Activated CD8-positive, alpha-beta memory T cell treated with anti-CD3 and anti-CD28 coated beads, Interleukin-2, amount 10 ng/mL, durations not matched to agents 7 days and 5 days (primary cell): Measurements from ENCODE around the gene ZNF385D. TPM values are rescaled to one million over a fixed set of nuclear protein-coding genes. Genes with fewer than 3 reads are reported as not detected.

ENCODE experiments used
- ATAC-seq: fragments of 150-1000 bp; cut with Tn5 transposase; one replicate; pipeline ENCODE4 v1.10.0; 2021; ENCODE audit warnings: moderate library complexity
- CTCF ChIA-PET: fragments of 350-600 bp; sonication (Branson Sonifier 250); formaldehyde crosslinking; loops from one replicate; lab custom pipeline; 2021; ENCODE audit warnings: antibody characterized with exemption; lab: Charles Lee
- DNase-seq: peaks from one replicate; pipeline ENCODE4 v3.0.0-alpha.2; 2020
- H3K27ac Mint-ChIP-seq: one replicate; pipeline ENCODE4 v1.8.0; 2021; ENCODE audit warnings: mild to moderate bottlenecking, mixed read lengths
- H3K27me3 Mint-ChIP-seq: one replicate; pipeline ENCODE4 v1.8.0; 2021; ENCODE audit warnings: mixed read lengths
- H3K36me3 Mint-ChIP-seq: one replicate; pipeline ENCODE4 v1.8.0; 2021; ENCODE audit warnings: mild to moderate bottlenecking, mixed read lengths
- H3K4me1 Mint-ChIP-seq: one replicate; pipeline ENCODE4 v1.8.0; 2021; ENCODE audit warnings: mixed read lengths
- H3K4me3 Mint-ChIP-seq: one replicate; pipeline ENCODE4 v1.8.0; 2021; ENCODE audit warnings: mild to moderate bottlenecking, moderate library complexity, mixed read lengths
- H3K9me3 Mint-ChIP-seq: one replicate; pipeline ENCODE4 v1.8.0; 2022; ENCODE audit warnings: low read depth, mixed read lengths
- total RNA-seq, 2 experiments: library from RNA; stranded (reverse); gene quantifications; one replicate each; pipeline ENCODE4 v1.2.3, GENCODE V29; 2021

The ZNF385D gene
- total RNA-seq, 2 experiments from 2014 or later: not detected

- peaks cover 9% of the 10 kb centered on the region for H3K9me3 Mint-ChIP-seq
- no peaks in the 10 kb centered on the region for H3K36me3 Mint-ChIP-seq
- no peak overlapping the region for H3K27ac Mint-ChIP-seq
- no peaks in the 10 kb centered on the region for H3K4me1 Mint-ChIP-seq
- ATAC-seq: no peak
- no peak for DNase-seq
- CTCF ChIA-PET: no interaction called here
- H3K4me3 Mint-ChIP-seq: no peak overlapping the region
- H3K27me3 Mint-ChIP-seq: no peaks in the 10 kb centered on the region
Measured at GRCh38 chr3:21644268-21644667, 106.7 kb downstream of the ZNF385D start.

DNA sequence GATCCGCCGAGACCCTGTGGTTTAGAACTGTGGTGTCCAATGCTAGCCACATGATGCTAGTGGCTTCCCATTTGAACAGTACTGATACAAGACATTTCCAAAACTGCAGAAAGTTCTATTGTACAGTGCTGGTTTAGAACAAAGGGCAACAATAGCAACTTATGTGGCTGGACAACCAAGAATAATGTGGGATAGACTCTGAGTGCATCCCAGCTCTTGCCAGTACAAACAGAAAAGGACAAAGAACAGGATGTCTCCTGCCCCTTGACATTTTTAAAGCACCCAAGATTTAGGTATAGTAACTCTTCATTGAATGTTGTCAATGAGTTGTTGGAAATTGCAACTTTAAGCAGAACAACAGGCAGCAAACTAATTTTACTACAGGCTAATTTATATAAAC lies 107.3 kb downstream of the ZNF385D start:
- Mint-ChIP-seq H3K4me3 (no peak overlapping the region), H3K4me1 (no peaks in the 10 kb centered on the region), H3K36me3 (no peaks in the 10 kb centered on the region), H3K27me3 (no peaks in the 10 kb centered on the region), H3K27ac (no peak overlapping the region), H3K9me3 (peaks cover 9% of the 10 kb centered on the region)
- ATAC-seq (no peak), DNase-seq (no peak)
- CTCF ChIA-PET: no interaction called here

DNA sequence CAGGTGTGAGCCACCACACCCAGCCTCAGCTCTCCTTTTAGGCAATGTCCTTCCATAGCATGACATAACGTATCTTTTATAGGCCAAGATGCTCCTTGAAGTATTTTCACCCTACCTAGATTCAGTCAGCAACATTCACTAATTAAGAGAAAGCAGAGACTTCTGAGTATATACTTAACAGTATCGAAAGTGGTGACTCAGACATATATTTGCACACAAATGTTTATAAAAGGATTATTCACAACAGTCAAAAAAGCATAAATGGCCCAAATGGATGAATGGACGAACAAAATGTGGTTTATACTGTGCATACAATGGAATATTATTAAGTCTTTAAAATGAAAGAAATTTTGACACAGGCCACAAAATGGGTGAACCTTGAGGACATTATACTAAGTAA lies 108.6 kb downstream of the ZNF385D start:
- no peaks in the 10 kb centered on the region for H3K36me3 Mint-ChIP-seq
- H3K27ac Mint-ChIP-seq: no peak overlapping the region
- CTCF ChIA-PET: no interaction called here
- peaks cover 9% of the 10 kb centered on the region for H3K9me3 Mint-ChIP-seq
- no peak overlapping the region for H3K4me3 Mint-ChIP-seq
- ATAC-seq (no peak), DNase-seq (no peak)
- H3K27me3 Mint-ChIP-seq: no peaks in the 10 kb centered on the region
- H3K4me1 Mint-ChIP-seq: no peaks in the 10 kb centered on the region

DNA sequence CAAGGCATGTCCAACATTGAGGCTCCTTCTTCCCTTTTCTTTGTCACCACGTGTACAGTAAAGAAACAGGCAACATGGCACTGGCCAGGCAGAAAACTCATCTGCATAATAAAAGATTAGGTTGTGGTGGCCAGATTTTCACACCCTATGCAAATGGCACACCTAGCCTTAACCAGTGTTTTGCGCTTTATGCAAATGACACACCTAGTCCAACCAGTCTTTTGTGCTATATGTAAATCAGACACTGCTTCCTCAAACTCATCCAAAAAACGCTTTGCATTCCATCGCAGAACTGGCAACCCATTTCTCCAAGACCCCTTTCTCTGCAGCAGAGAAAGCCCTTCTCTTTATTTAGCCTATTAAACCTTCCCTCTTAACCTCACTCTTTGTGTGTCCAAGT lies 109.1 kb downstream of the ZNF385D start:
- no peaks in the 10 kb centered on the region for H3K4me1 Mint-ChIP-seq
- H3K36me3 Mint-ChIP-seq: no peaks in the 10 kb centered on the region
- DNase-seq (no peak), ATAC-seq (no peak)
- CTCF ChIA-PET: no interaction called here
- no peak overlapping the region for H3K4me3 Mint-ChIP-seq
- no peaks in the 10 kb centered on the region for H3K27me3 Mint-ChIP-seq
- peaks cover 9% of the 10 kb centered on the region for H3K9me3 Mint-ChIP-seq
- H3K27ac Mint-ChIP-seq: no peak overlapping the region

GRCh38 chr3:21638488-21638887 lies 112.5 kb downstream of the ZNF385D start:
- Mint-ChIP-seq H3K36me3 (no peaks in the 10 kb centered on the region), H3K9me3 (peaks cover 7% of the 10 kb centered on the region), H3K4me3 (no peak overlapping the region), H3K4me1 (no peaks in the 10 kb centered on the region), H3K27me3 (no peaks in the 10 kb centered on the region), H3K27ac (no peak overlapping the region)
- DNase-seq (no peak), ATAC-seq (no peak)
- CTCF ChIA-PET: interaction anchor here (1.5 kb wide), 1 partner anchor 10 kb away, joined by 3 read pairs; no protein-coding TSS in a partner anchor

DNA sequence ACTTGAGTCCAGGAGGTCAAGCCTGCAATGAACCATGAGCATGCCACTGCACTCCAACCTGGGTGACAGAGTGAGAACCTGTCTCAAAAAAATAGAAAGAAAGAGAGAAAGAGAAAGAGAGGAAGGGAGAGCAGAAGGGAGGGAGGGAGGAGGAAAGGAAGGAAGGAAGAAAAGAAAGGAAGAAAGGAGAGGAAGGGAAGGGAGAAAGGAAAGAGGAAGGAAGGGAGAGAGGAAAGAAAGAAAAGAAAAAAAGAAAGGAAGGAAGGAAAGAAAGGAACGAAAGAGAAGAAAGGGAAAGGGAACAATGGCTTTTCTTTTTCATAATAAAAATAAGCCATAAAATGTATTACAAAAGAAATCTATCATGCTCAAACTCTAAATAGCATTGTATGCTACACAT lies 116.9 kb downstream of the ZNF385D start:
- H3K27ac Mint-ChIP-seq: no peak overlapping the region
- H3K4me3 Mint-ChIP-seq: no peak overlapping the region
- H3K9me3 Mint-ChIP-seq: peaks cover 4% of the 10 kb centered on the region
- DNase-seq (no peak), ATAC-seq (no peak)
- no peaks in the 10 kb centered on the region for H3K27me3 Mint-ChIP-seq
- H3K4me1 Mint-ChIP-seq: no peaks in the 10 kb centered on the region
- no peaks in the 10 kb centered on the region for H3K36me3 Mint-ChIP-seq
- CTCF ChIA-PET: no interaction called here

DNA sequence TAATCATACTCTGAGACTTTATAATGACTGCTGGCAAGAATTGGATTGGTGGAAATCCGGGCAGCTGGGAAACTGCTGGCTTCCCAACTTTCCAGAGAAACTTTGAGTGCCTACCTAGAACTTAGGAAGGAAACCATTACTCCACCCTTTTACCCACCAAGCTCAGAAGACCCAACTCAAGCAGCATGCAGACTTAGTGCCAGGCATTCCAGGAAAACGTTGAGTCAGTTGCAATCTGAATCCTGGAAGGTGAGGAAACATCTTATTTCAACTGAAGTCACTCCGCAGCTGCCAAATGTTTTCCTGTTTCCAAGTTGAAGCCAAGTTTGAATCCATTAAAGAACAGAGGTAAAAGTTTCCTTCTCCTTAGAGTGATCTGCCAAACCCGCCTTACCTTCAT lies 126.5 kb downstream of the ZNF385D start:
- Mint-ChIP-seq H3K4me1 (no peaks in the 10 kb centered on the region), H3K36me3 (no peaks in the 10 kb centered on the region), H3K27ac (no peak overlapping the region), H3K27me3 (no peaks in the 10 kb centered on the region), H3K9me3 (peaks cover 2% of the 10 kb centered on the region), H3K4me3 (no peak overlapping the region)
- ATAC-seq (no peak), DNase-seq (no peak)
- CTCF ChIA-PET: no interaction called here

GRCh38 chr3:21621181-21621651 lies 129.8 kb downstream of the ZNF385D start:
- Mint-ChIP-seq H3K9me3 (no peaks in the 10 kb centered on the region), H3K27me3 (no peaks in the 10 kb centered on the region), H3K36me3 (no peaks in the 10 kb centered on the region), H3K4me1 (no peaks in the 10 kb centered on the region), H3K4me3 (no peak overlapping the region), H3K27ac (no peak overlapping the region)
- CTCF ChIA-PET: no interaction called here
- DNase-seq: no peak
- ATAC-seq: no peak

DNA sequence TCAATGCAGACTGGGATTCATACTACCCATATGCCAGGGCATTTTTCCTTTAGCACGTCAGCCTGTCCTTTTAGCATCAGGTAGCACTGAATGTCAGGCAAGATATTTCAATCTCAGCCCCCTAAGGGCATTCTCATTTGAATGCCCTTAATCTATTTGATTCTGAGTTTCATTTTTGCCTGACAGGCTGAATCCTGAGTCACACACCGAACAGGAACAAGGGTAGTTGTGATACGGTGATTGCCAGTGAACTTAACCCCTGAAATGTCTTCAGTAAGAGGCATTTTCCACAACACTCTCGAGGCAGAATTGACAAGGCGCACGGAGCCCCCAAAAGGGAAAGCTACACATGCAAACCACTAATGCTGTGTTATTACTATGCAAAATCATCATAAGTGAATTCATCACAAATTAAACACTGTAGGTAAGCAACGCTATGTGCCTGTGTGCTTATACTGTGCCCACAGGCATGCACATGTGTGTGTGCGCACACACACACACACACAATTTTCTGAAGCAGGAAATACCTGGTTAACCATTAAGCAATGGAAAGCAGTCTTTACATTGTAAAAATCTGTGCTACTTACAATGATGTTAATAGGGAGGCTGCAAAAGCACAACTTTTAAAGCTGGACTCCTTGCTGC lies 130.4 kb downstream of the ZNF385D start:
- CTCF ChIA-PET: no interaction called here
- Mint-ChIP-seq H3K4me3 (no peak overlapping the region), H3K27ac (no peak overlapping the region), H3K36me3 (no peaks in the 10 kb centered on the region), H3K9me3 (no peaks in the 10 kb centered on the region), H3K4me1 (no peaks in the 10 kb centered on the region), H3K27me3 (no peaks in the 10 kb centered on the region)
- ATAC-seq (no peak), DNase-seq (no peak)

DNA sequence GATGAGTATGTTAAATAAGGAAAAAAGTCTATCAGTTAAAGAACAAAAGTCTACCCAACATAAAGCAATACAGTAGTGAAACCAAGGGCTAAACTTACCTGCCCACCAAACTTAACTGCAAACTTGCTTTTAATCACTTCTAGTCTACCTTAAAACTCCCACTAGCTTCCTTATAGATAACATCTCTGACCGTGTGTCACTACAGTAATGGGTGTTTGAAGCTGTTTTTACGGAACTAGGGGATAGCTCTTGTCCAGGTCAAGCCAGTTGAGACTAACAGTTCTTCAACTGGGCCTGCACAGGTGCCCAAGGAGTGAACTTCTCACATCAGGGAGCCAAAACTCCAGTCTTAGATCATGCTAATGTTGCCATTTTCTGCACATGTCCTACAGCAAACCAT lies 132.3 kb downstream of the ZNF385D start:
- Mint-ChIP-seq H3K4me1 (no peaks in the 10 kb centered on the region), H3K27me3 (no peaks in the 10 kb centered on the region), H3K27ac (no peak overlapping the region), H3K4me3 (no peak overlapping the region), H3K9me3 (peaks cover 2% of the 10 kb centered on the region), H3K36me3 (no peaks in the 10 kb centered on the region)
- ATAC-seq: no peak
- CTCF ChIA-PET: no interaction called here
- DNase-seq: no peak

GRCh38 chr3:21613372-21614070 lies 137.5 kb downstream of the ZNF385D start:
- H3K27ac Mint-ChIP-seq: no peak overlapping the region
- H3K4me1 Mint-ChIP-seq: no peaks in the 10 kb centered on the region
- H3K27me3 Mint-ChIP-seq: no peaks in the 10 kb centered on the region
- peaks cover 4% of the 10 kb centered on the region for H3K9me3 Mint-ChIP-seq
- no peak overlapping the region for H3K4me3 Mint-ChIP-seq
- no peak for ATAC-seq
- no peaks in the 10 kb centered on the region for H3K36me3 Mint-ChIP-seq
- CTCF ChIA-PET: no interaction called here
- DNase-seq: no peak

DNA sequence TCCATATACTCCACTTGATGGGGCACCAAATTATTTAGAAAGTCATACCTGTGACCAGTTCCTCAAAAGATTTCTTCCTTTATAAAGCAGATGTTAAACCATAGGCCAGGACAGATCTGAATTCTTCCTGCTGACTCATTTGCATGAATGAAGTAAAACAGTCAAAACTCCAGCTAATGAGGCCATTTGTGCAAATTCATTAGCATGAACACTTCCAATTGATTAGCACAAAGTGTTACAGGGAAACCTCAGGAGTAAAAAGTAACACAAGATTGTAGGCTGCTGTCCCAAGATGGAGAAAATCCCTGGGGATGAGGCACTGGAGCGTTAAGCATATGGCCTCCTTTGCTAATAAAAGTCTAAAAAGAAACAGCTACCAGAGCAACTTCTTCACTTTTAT lies 149.8 kb downstream of the ZNF385D start:
- Mint-ChIP-seq H3K4me3 (no peak overlapping the region), H3K36me3 (no peaks in the 10 kb centered on the region), H3K4me1 (no peaks in the 10 kb centered on the region), H3K27ac (no peak overlapping the region), H3K9me3 (peaks cover 6% of the 10 kb centered on the region), H3K27me3 (no peaks in the 10 kb centered on the region)
- DNase-seq (no peak), ATAC-seq (no peak)
- CTCF ChIA-PET: no interaction called here

DNA sequence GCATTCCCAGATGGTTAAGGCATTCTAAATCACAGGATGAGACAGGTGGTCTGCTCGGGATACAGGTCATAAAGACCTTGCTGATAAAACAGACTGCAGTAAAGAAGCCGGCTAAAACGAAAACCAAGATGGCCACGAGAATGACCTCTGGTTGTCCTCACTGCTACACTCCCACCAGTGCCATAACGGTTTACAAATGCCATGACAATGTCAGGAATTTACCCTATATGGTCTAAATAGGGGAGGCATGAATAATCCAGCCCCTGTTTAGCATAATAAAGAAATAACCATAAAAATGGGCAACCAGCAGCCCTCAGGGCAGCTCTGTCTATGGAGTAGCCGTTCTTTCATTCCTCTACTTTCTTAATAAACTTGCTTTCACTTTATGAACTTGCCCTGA lies 151.1 kb downstream of the ZNF385D start:
- no peak overlapping the region for H3K27ac Mint-ChIP-seq
- ATAC-seq: no peak
- H3K4me3 Mint-ChIP-seq: no peak overlapping the region
- no peaks in the 10 kb centered on the region for H3K36me3 Mint-ChIP-seq
- peaks cover 6% of the 10 kb centered on the region for H3K9me3 Mint-ChIP-seq
- CTCF ChIA-PET: no interaction called here
- no peaks in the 10 kb centered on the region for H3K4me1 Mint-ChIP-seq
- no peak for DNase-seq
- no peaks in the 10 kb centered on the region for H3K27me3 Mint-ChIP-seq

- Mint-ChIP-seq H3K4me3 (no peak overlapping the region), H3K9me3 (peaks cover 2% of the 10 kb centered on the region), H3K36me3 (no peaks in the 10 kb centered on the region), H3K4me1 (no peaks in the 10 kb centered on the region), H3K27ac (no peak overlapping the region), H3K27me3 (no peaks in the 10 kb centered on the region)
- CTCF ChIA-PET: no interaction called here
- DNase-seq (no peak), ATAC-seq (no peak)
Measured at GRCh38 chr3:21592828-21593227, 158.2 kb downstream of the ZNF385D start.
